Measurements from ENCODE around the gene TUG1.
A peak's percentile ranks its signal among the peaks of the same experiment; 100 is the strongest.

TUG1 gene

DNA sequence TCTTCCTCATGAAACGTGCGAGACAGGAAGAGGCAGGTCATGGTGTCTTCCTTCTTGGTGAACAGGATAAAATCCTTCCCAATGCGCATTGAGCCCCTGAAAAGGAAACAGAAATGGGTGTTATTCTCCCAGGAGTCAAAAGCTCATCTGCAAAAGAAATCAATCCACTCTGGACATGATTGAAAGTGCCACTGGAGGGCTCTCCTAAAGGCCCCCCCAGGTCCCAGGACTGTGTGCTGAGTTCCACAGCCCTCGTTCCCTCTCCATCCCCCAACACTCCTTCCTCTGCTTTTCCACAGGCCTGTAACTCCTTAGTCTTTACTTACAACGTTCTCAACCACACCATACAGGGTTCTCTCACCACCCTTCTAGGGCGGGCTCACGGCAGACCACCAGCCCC, 22.7 kb upstream of the TUG1 start:
- H3K27ac ChIP-seq (ENCODE audit: insufficient read depth, low read depth, low read length, poor library complexity, severe bottlenecking) = no peak overlapping the region
- H3K4me1 ChIP-seq (ENCODE audit: control insufficient read depth, insufficient read depth, low read length) = peaks cover 32% of the 10 kb centered on the region
- 85 to 88% methylated on average over 7 of the region's 7 CpGs for WGBS, 2 experiments
- no peaks in the 10 kb centered on the region for H3K27me3 ChIP-seq (ENCODE audit: control insufficient read depth, insufficient read depth, low read length, poor library complexity, severe bottlenecking)
- no peaks in the 10 kb centered on the region for H3K9me3 ChIP-seq (ENCODE audit: control insufficient read depth, low read length)
- peaks cover 53% of the 10 kb centered on the region for H3K36me3 ChIP-seq (ENCODE audit: control insufficient read depth, insufficient read depth, low read length)
- H3K4me3 ChIP-seq (ENCODE audit: insufficient read depth, low read depth, low read length) = no peak overlapping the region

DNA sequence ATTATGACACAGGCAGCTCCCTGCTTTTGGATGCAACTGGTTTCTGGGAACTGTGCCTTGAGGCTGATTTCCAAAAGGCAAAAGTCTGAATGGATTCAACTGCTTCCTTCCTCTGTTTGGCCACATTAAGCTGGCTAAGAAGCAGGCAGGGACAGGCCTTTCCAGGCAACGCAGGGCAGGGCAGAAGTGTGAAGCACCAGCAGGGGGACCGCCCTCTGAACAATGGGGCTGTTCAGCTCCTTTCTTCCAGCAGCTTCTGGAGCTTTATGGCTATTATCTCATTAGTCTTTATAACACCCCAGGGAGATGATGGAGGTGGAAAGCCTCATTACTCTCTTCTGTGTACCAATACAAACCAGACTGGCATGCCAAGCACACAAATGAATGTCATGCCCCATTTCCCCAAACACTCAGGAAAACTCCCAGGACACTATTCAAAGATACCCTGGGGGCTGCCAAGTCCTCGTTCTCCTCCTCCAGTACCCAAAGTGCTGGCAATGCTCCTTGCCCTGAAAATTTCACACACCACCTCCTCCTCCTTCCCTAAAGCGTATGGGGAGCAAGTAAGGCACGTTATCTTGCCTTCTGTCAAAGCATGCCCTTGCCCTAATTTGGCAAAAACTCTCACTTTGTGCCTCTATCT, 21.8 kb upstream of the TUG1 start:
- WGBS, 2 experiments = 35 to 37% methylated on average over 5 of the region's 5 CpGs
- H3K4me1 ChIP-seq (ENCODE audit: control insufficient read depth, insufficient read depth, low read length) = peaks cover 32% of the 10 kb centered on the region
- H3K36me3 ChIP-seq (ENCODE audit: control insufficient read depth, insufficient read depth, low read length) = peaks cover 45% of the 10 kb centered on the region
- H3K9me3 ChIP-seq (ENCODE audit: control insufficient read depth, low read length) = no peaks in the 10 kb centered on the region
- H3K27ac ChIP-seq (ENCODE audit: insufficient read depth, low read depth, low read length, poor library complexity, severe bottlenecking) = peak overlapping the region; percentile 83
- H3K4me3 ChIP-seq (ENCODE audit: insufficient read depth, low read depth, low read length) = no peak overlapping the region
- H3K27me3 ChIP-seq (ENCODE audit: control insufficient read depth, insufficient read depth, low read length, poor library complexity, severe bottlenecking) = no peaks in the 10 kb centered on the region

DNA sequence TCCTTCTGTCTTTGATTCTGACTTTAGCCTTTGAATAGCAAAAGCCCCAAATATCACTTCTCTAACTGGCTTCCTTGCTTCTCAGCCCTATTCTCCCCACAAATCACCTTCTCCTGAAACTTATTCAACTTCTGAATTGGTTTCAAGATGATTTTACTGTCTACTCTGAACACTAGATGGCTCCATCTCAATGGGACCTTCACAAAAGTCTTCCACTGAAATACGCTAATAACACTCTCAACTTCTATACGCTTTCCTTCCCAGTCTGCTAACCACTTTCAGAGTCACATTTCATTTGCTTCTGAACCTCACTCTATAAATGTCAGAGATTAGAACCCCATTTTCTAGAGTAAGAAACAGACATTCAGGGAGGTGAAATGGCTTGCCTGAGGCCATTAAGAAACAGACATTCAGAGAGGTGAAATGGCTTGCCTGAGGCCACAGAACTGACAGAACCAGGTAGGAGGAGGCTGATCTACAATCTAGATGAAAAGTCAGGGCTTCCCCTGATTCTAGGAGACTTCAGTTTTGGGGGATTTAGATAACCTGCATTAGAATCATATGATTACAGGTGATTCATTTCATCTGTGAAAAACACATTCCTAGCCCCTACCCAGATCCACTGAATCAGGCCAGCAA, 21.1 kb upstream of the TUG1 start:
- no peaks in the 10 kb centered on the region for H3K9me3 ChIP-seq (ENCODE audit: control insufficient read depth, low read length)
- H3K27me3 ChIP-seq (ENCODE audit: control insufficient read depth, insufficient read depth, low read length, poor library complexity, severe bottlenecking) = no peaks in the 10 kb centered on the region
- no peak overlapping the region for H3K4me3 ChIP-seq (ENCODE audit: insufficient read depth, low read depth, low read length)
- 71 to 75% methylated on average over 2 of the region's 2 CpGs for WGBS, 2 experiments
- H3K27ac ChIP-seq (ENCODE audit: insufficient read depth, low read depth, low read length, poor library complexity, severe bottlenecking) = peak overlapping the region; percentile 83
- H3K36me3 ChIP-seq (ENCODE audit: control insufficient read depth, insufficient read depth, low read length) = peaks cover 45% of the 10 kb centered on the region
- H3K4me1 ChIP-seq (ENCODE audit: control insufficient read depth, insufficient read depth, low read length) = peaks cover 32% of the 10 kb centered on the region

DNA sequence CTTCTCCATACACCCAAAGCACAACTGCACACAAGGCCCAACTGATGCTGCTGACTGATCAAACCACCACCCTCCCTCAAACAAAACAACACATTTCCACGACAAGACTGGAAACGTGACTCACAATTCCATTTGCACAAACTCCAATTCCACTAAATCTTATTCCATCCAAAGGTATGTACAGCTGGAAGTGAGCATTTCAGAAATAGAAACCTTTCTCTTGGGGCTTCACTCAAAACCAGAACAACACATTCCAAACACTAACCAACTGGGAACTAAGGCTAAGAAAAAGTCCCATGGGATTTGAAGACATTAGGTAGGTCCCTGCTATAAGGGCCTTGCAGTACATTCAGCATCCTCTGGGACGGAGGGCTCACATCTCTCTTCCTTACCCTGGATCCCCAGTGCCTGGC, 20.1 kb upstream of the TUG1 start:
- Histone ChIP-seq H3K36me3 (ENCODE audit: control insufficient read depth, insufficient read depth, low read length) (peaks cover 45% of the 10 kb centered on the region), H3K27ac (ENCODE audit: insufficient read depth, low read depth, low read length, poor library complexity, severe bottlenecking) (no peak overlapping the region), H3K27me3 (ENCODE audit: control insufficient read depth, insufficient read depth, low read length, poor library complexity, severe bottlenecking) (no peaks in the 10 kb centered on the region), H3K4me3 (ENCODE audit: insufficient read depth, low read depth, low read length) (no peak overlapping the region), H3K9me3 (ENCODE audit: control insufficient read depth, low read length) (no peaks in the 10 kb centered on the region), H3K4me1 (ENCODE audit: control insufficient read depth, insufficient read depth, low read length) (peaks cover 32% of the 10 kb centered on the region)
- WGBS, 2 experiments = 90 to 96% methylated on average over 3 of the region's 3 CpGs

DNA sequence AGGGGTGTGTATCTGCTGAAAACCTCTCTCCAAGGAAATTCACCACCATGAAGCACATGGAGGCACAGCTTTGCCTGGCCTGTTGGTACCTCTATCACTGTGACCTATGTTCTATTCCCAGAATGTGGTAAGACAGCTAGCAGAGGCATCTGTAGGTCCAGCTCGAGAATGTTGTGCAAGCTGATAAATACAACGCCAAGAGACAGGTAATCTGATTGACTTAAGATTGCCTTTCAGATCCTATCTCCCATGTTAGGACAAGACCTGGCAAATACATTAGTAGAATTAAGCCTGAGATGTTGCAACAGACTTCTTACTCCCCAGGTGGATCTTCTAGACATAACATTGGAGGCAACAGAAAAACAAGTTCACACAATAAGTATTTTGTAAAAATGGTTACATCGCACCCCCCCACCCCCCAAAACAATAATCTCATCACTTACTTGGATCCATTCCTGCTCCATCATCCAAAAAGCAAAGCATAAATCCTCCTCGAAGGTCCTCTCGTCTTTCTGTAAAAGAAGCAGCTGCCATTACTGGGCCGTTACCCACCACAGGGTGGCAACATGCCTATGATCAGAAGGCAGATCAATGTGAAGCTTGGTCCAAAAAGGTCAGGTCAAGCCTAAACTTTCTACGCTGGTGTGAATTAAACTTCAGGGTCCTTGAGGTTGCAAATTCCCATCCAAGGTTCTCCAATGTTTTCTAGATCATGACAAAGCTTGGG, 19.0 kb upstream of the TUG1 start:
- H3K36me3 ChIP-seq (ENCODE audit: control insufficient read depth, insufficient read depth, low read length) = peaks cover 36% of the 10 kb centered on the region

DNA sequence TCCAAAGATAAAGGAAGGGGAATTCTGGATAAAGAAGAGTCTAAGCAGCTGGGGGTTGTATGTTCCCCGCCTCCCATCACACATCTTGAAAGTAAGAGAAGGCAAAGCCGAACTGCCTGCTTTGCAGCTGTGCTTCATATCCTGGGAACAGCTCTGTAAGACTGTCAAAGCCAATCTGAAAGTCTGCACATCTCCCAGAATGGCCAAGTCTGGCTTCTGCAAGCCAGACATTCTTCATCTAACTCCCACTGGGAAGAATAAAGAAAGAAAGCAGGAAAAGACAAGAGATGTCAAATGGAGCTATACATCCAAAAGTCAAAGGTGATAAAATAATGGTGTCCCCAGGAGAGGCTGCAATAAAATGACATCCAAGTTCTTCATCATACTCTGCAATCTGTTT, 15.9 kb upstream of the TUG1 start:
- no peak overlapping the region for H3K27ac ChIP-seq (ENCODE audit: insufficient read depth, low read depth, low read length, poor library complexity, severe bottlenecking)
- H3K4me1 ChIP-seq (ENCODE audit: control insufficient read depth, insufficient read depth, low read length) = peaks cover 8% of the 10 kb centered on the region
- 94 to 97% methylated on average over 2 of the region's 2 CpGs for WGBS, 2 experiments
- H3K4me3 ChIP-seq (ENCODE audit: insufficient read depth, low read depth, low read length) = no peak overlapping the region
- H3K27me3 ChIP-seq (ENCODE audit: control insufficient read depth, insufficient read depth, low read length, poor library complexity, severe bottlenecking) = no peaks in the 10 kb centered on the region
- H3K36me3 ChIP-seq (ENCODE audit: control insufficient read depth, insufficient read depth, low read length) = peaks cover 34% of the 10 kb centered on the region
- H3K9me3 ChIP-seq (ENCODE audit: control insufficient read depth, low read length) = no peaks in the 10 kb centered on the region

More for the DNA sequence above, 19.0 kb upstream of the TUG1 start:
- Histone ChIP-seq H3K27ac (ENCODE audit: insufficient read depth, low read depth, low read length, poor library complexity, severe bottlenecking) (no peak overlapping the region), H3K4me1 (ENCODE audit: control insufficient read depth, insufficient read depth, low read length) (peaks cover 32% of the 10 kb centered on the region), H3K4me3 (ENCODE audit: insufficient read depth, low read depth, low read length) (no peak overlapping the region), H3K27me3 (ENCODE audit: control insufficient read depth, insufficient read depth, low read length, poor library complexity, severe bottlenecking) (no peaks in the 10 kb centered on the region), H3K9me3 (ENCODE audit: control insufficient read depth, low read length) (no peaks in the 10 kb centered on the region)
- WGBS, 2 experiments = 96 to 97% methylated on average over 7 of the region's 7 CpGs

DNA sequence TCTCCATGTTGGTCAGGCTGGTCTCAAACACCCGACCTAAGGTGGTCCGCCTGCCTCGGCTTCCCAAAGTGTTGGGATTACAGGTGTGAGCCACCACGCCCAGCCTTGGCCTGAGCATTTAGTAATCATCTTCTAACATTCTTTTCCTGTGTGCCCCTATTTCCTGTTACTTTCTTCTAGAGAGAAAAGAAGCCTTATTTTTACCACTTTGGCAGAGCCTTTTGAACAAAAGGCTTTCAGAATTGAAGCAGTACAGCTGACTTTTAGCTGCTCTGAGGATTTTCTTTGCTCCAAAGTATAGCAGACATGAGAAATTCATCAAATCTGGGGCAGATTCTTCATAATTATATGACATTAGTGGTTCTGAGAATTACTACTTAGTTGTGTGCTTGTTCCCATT, 13.9 kb upstream of the TUG1 start:
- Histone ChIP-seq H3K4me3 (ENCODE audit: insufficient read depth, low read depth, low read length) (no peak overlapping the region), H3K4me1 (ENCODE audit: control insufficient read depth, insufficient read depth, low read length) (no peaks in the 10 kb centered on the region), H3K9me3 (ENCODE audit: control insufficient read depth, low read length) (no peaks in the 10 kb centered on the region), H3K36me3 (ENCODE audit: control insufficient read depth, insufficient read depth, low read length) (peaks cover 15% of the 10 kb centered on the region), H3K27ac (ENCODE audit: insufficient read depth, low read depth, low read length, poor library complexity, severe bottlenecking) (no peak overlapping the region), H3K27me3 (ENCODE audit: control insufficient read depth, insufficient read depth, low read length, poor library complexity, severe bottlenecking) (no peaks in the 10 kb centered on the region)
- 93 to 99% methylated on average over 4 of the region's 4 CpGs for WGBS, 2 experiments

DNA sequence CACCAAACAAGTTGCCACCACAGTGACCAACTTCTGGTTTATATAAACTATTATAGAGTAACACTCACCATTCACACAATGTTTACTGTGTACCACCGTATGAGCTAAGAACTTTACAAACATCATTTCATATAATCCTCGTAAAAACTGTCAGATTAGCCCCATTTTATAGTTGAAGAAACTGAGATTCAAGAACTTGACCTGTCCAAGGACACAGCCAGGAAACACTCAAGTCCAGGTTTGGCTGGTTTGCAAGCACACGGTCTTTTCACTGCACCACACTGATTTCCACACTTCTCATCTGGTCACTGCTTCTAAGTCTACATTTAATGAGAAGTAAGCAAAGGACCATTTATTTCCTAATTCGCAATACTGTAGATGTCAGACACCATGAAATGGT, 4.2 kb upstream of the TUG1 start:
- peaks cover 4% of the 10 kb centered on the region for H3K9me3 ChIP-seq (ENCODE audit: control insufficient read depth, low read length)
- H3K4me1 ChIP-seq (ENCODE audit: control insufficient read depth, insufficient read depth, low read length) = no peaks in the 10 kb centered on the region
- no peak overlapping the region for H3K27ac ChIP-seq (ENCODE audit: insufficient read depth, low read depth, low read length, poor library complexity, severe bottlenecking)
- no peaks in the 10 kb centered on the region for H3K27me3 ChIP-seq (ENCODE audit: control insufficient read depth, insufficient read depth, low read length, poor library complexity, severe bottlenecking)
- WGBS, 2 experiments = 94 to 95% methylated on average over 4 of the region's 4 CpGs
- no peak overlapping the region for H3K4me3 ChIP-seq (ENCODE audit: insufficient read depth, low read depth, low read length)
- H3K36me3 ChIP-seq (ENCODE audit: control insufficient read depth, insufficient read depth, low read length) = peaks cover 11% of the 10 kb centered on the region

DNA sequence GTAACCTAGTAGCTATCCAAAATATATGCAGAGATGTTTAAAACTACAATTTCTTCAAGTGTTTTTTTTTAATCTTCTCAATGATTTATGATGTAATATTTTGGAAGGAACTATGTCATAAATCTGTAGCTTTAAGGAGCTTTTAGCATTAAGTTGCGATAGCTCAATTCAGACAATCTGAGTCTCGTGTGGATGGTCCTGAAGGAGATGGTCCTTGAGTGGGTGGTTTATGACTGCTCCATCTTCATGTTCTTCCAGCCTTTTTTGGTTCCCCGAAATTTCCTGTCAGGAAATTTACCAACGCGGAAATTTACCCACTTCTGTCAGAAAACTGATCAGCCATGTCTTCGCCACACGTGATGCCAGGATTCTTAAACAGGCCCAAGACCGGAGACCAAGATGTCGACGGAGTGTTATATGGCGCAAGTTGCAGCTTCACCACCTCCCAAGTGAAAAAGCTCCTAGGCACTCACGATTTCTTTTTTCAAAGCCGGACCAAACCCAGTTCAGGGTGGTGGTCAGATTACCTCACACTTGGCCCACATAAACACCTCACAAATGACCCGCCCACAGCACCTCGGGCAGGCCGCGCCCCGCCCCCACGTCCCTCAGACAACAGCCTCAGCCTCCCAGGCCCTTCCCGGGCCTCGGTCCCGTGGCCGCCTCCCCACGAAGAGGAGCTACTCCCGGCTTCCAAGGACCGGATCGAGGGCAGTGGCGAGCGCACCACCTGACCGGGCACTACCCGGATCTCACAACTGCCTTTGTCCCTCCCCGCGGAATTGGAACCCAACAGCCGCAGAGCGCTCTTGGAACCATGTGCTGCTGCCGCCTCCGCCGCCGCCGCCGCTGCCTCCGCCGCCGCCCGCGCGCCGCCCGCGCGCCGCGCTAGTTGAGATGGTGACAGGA, 796 bp upstream of the TUG1 start, which contains the start of gene MORC2:
Gene MORC2 (minus strand): TSS at position 760 of the 909 bp plus-strand sequence. CDS start 885 bp downstream, outside the sequence.
- H3K27ac ChIP-seq (ENCODE audit: insufficient read depth, low read depth, low read length, poor library complexity, severe bottlenecking) = peak within 1 kb of the TSS; percentile 89
- H3K4me3 ChIP-seq (ENCODE audit: insufficient read depth, low read depth, low read length) = peak within 1 kb of the TSS; percentile 91
- H3K27me3 ChIP-seq (ENCODE audit: control insufficient read depth, insufficient read depth, low read length, poor library complexity, severe bottlenecking) = no peaks in the 10 kb centered on the region
- no peaks in the 10 kb centered on the region for H3K4me1 ChIP-seq (ENCODE audit: control insufficient read depth, insufficient read depth, low read length)
- WGBS, 2 experiments = 17% methylated on average over 53 of the region's 53 CpGs
- H3K9me3 ChIP-seq (ENCODE audit: control insufficient read depth, low read length) = peaks cover 15% of the 10 kb centered on the region
- H3K36me3 ChIP-seq (ENCODE audit: control insufficient read depth, insufficient read depth, low read length) = peaks cover 39% of the 10 kb centered on the region
